AG08395 (cell line): ENCODE results near the gene TMEM235.
"Not testable (repeated sequence)": the region's sequence is repeated elsewhere in the genome, so short reads cannot be mapped to it uniquely, and the experiment has no call there.

Source experiments
- DNase-seq: peaks from one replicate; pipeline ENCODE4 v3.0.0; 2012; ENCODE audit warnings: mixed read lengths, low spot score

TMEM235 gene

GRCh38 chr17:78219396-78220150, 11.9 kb upstream of the TMEM235 start:
- no peak for DNase-seq

- DNase-seq, result no peak
Measured at GRCh38 chr17:78223061-78223460, 8.4 kb upstream of the TMEM235 start.

- no peak for DNase-seq
Measured at GRCh38 chr17:78223765-78224164, 7.7 kb upstream of the TMEM235 start.

GRCh38 chr17:78224231-78225087, 7.0 kb upstream of the TMEM235 start:
- DNase-seq, result no peak

GRCh38 chr17:78225088-78225865, 6.2 kb upstream of the TMEM235 start:
- DNase-seq, result no peak

- DNase-seq, result no peak
Measured at GRCh38 chr17:78226055-78226758, 5.2 kb upstream of the TMEM235 start.

DNA sequence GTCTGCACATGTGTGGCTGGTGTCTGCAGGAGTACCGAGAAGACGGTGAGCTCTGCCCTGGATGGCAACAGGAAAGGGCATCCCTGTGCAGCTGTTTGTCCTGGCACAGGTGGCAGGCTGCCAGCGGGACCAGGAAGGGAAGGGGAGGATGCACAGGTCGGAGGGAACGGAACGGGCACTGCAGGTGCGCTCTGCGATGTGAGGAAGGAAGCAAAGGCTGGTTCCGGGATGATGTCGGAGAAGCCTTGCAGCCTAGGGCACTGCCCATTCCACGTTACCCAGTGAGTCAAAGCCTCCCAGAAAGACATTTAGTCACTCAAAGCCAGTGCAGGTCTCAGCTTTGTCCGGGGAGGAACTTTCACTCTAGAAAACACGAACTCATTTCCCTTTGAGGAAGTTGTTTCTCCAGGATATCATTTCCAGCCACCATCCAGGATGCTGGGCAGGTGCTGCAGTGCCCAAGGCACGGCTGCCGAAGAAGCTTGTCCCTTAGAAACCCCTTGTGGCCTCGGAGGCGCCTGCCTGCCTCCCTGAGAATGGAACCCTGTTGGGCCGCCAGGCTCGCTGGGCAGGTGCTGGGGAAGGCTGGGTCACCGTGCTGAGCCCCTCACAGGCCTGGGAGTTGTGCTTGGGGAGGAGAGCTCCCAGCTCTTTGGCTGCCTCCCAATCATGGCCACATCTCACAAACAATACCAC, 4.5 kb upstream of the TMEM235 start:
- DNase-seq, result no peak

DNA sequence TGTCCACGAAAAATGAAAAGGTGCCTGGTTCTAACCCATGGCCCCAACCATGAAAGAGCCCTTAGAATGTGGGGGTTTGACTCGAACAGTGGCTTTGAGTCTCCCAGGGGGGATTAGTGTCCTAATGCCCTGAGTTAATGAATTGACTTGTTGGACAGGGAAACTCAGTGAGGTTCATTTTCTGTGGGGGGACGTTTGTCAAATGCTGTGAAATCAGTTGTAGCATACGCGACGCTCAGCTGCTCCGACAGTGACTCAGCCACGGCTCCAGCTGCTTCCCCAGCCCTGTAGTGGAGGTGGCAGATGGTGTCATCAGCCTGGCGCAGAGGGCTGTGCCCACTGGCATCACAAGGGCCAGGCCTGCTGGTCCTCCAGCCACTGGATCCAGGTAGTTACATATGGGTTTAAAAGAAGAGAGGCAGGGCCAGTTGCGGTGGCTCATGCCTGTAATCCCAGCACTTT, 3.9 kb upstream of the TMEM235 start:
- no peak for DNase-seq

DNA sequence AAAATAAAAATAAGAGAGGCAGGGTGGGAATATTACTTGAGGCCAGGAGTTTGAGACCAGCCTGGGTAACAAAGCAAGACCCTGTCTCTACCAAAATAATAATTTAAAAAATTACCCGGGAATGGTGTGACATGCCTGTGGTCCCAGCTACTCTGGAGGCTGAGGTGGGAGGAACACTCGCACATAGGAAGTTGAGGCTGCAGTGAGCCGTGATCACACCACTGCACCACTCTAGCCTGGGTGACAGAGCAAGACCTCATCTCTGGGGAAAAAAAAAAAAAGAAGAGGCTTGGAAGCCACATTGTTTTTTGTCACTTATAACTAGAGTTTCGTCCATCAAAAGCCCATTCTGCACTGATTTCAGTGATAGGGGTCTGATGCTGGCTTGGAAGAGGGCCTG, 3.3 kb upstream of the TMEM235 start:
- DNase-seq, result no peak

DNA sequence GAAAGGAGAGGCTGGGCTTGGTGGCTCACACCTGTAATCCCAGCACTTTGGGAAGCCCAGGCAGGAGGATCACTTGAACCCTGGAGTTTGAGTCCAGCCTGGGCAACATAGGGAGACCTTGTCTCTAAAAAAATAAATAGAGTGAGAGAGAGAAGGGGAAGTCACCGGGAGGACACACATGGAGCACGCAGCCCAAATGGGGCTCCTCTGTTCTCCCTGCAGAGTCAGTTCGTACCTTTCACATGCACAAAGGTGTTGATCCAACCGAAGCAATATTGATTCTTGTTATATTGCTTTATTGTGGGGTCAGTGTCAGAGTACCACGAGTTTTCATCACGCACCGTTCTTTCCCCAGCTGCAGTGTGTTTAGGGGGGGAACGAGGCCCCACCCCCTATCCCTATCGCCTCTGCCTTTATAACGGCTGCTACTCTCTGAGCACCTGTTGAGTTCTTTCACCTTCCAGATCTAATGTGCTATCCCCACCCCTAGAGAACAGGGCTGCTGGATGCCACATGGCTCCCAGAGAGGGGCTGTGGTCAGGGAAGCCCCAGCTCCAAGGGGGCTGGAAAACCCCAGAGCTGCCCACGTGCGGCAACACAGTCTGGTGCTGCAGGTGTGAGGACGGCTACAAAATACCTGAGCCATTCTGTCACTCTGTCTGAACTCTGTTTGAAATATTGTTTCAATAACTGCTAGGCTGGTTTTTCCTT, 1.0 kb upstream of the TMEM235 start:
- DNase-seq, result no peak

GRCh38 chr17:78231991-78232858, 794 bp downstream of the TMEM235 start:
- no peak for DNase-seq

- DNase-seq, result no peak
Measured at GRCh38 chr17:78232859-78233173, 1.4 kb downstream of the TMEM235 start.

DNA sequence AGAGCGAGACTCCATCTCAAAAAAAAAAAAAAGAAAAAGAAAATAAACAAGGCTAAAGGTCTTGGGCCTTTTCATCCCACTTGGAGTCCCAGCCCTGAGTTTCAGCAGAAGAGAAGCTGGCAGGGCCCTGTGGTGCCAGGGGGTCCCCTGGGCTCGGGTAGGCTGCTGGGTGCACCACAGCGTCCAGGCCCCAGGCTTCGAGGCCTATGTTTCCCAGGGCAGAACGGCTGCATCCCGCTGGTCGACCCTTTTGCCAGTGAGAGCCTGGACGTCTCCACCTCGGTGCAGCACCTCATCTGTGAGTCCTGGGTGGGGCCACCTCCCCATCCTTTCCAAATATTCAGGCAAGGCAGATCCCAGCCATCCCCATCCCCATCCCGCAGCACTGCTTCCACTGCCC, 2.2 kb downstream of the TMEM235 start:
- no peak for DNase-seq

- no peak for DNase-seq
Measured at GRCh38 chr17:78234261-78234865, 2.9 kb downstream of the TMEM235 start.

DNA sequence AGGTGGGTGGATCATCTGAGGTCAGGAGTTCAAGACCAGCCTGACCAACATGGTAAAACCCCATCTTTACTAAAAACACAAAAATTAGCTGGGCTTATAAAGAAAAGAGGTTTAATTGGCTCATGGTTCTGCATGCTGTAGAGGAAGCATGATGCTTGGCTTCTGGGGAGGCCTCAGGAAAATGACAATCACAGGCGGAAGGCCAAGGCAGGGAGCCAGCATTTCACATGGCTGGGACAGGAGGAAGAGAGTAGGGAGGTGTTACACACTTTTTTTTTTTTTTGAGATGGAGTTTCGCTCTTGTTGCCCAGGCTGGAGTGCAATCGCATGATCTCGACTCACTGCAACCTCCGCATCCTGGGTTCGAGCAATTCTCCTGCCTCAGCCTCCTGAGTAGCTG, 3.6 kb downstream of the TMEM235 start:
- not testable (repeated sequence) for DNase-seq

- DNase-seq, result no peak
Measured at GRCh38 chr17:78235885-78236284, 4.5 kb downstream of the TMEM235 start.

DNA sequence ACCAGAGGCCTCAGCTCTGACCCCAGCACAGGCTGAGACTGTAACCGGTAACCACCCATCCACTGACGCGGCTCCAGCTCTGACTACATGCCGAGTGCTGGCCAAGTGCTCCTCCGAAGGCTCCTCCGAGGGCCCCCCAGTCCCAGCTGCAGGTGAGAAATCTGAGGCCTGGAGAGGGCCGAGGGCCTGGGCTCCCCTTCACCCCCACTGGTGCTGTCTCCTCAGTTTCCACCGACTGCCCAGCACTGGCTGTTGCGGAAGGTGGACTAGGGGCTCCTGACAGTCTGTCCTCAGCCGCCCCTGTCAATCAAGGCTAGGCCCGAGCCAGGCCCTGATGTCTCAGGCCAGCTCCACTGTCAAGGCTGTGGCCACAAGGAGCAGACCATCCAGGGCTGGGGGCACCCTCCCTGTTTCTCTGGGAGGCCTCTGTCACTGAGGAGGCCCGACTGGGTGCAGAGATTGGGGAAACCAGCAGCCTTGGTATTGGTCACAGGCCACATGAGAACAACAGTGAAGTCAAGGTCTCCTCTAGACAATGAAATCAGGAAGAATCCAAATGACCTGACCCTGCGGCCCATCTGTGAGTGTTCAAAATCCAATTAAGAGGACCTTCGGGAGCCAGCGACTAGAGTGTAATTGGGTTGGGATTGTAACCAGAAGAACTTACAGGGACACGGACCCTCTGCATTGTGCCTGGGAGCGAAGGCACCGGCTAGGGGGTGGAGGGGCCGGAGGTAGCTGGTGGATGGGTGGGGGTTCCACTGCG, 5.1 kb downstream of the TMEM235 start:
- DNase-seq, result no peak

DNA sequence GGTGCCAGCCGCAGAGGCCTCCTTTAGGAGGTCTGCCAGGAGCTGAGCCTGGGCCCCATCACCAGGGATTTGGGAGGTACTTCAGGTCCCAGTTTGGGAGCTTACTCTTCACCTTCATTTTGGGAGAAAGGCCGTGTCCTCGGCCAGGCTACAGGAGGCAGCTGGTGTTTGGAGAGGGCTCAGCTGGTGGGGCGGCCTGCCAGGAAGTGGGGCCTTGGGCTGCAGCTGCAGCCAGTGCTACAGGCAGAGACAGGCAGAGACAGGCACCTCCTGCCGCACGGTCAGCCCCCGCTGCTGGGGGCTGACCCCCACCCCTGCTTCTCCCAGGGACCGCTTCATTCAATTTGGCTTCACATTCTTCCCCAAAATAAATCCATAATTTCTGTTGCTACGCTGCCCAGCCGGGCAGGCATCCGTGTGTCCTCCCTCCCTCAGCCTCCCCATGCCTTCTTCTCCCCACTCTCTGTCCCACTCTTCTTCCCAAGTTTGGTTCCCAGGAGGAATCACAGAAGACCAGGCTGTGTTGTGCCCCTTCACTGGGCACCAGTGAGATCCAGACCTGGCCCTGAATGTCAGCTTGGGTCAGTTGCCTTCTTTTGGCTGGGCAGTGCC, 6.1 kb downstream of the TMEM235 start:
- no peak for DNase-seq
